ENCODE data around the gene OR6A2. TPM values are rescaled to one million over a fixed set of nuclear protein-coding genes. Genes with fewer than 3 reads are reported as not detected.

OR6A2 gene
- total and polyA plus RNA-seq, 10 of the 15 experiments (the other 5 are each of a cell fraction or from before 2014, with no cell fraction given): 0.04 to 0.17 TPM; not detected in 8

- BruUV-seq (replicated peaks): no TSS peak
- ChIA-PET CTCF (no interaction called here), POLR2A (no interaction called here)
Measured at GRCh38 chr11:6794639-6795038, 4.8 kb downstream of the OR6A2 start.

DNA sequence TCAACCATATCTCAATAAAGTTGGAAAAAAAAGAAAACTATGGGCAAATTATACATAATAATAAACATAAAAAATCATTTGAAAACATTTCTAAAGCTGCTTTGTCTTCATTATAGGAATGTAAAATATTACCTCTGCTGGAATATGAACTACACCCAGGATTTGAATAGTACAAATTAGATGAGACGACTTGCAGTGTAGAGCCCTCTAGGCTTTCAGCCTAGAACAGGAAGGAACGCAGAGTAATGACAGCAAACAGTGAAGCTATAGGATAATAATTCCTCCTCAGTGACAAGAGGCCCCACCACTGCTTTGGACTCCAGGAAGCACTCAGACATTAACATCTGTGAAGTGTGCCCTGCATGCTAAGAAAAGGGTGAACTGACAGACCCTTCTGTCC is 8.9 kb downstream of the OR6A2 start:
- H3K27ac ChIP-seq (ENCODE audit: control insufficient read depth, insufficient read depth): no peak overlapping the region
- no peaks in the 10 kb centered on the region for H3K4me1 ChIP-seq (ENCODE audit: control insufficient read depth, insufficient read depth, low read length)
- BruUV-seq (replicated peaks): no TSS peak
- H2AFZ ChIP-seq (ENCODE audit: control insufficient read depth, low read depth, low read length): no peak overlapping the region
- ATAC-seq (no peak), FAIRE-seq (no peak), DNase-seq (ENCODE audit: low read depth, low spot score) (no peak)
- TF ChIP-seq RB1 (IDR thresholded peaks at IDR 0.05; ENCODE audit: borderline replicate concordance): no peak
- TF ChIP-seq SIX5 (IDR thresholded peaks at IDR 0.05; ENCODE audit: low read depth, low read length, severe bottlenecking): no peak
- TF ChIP-seq, protein P1, sequence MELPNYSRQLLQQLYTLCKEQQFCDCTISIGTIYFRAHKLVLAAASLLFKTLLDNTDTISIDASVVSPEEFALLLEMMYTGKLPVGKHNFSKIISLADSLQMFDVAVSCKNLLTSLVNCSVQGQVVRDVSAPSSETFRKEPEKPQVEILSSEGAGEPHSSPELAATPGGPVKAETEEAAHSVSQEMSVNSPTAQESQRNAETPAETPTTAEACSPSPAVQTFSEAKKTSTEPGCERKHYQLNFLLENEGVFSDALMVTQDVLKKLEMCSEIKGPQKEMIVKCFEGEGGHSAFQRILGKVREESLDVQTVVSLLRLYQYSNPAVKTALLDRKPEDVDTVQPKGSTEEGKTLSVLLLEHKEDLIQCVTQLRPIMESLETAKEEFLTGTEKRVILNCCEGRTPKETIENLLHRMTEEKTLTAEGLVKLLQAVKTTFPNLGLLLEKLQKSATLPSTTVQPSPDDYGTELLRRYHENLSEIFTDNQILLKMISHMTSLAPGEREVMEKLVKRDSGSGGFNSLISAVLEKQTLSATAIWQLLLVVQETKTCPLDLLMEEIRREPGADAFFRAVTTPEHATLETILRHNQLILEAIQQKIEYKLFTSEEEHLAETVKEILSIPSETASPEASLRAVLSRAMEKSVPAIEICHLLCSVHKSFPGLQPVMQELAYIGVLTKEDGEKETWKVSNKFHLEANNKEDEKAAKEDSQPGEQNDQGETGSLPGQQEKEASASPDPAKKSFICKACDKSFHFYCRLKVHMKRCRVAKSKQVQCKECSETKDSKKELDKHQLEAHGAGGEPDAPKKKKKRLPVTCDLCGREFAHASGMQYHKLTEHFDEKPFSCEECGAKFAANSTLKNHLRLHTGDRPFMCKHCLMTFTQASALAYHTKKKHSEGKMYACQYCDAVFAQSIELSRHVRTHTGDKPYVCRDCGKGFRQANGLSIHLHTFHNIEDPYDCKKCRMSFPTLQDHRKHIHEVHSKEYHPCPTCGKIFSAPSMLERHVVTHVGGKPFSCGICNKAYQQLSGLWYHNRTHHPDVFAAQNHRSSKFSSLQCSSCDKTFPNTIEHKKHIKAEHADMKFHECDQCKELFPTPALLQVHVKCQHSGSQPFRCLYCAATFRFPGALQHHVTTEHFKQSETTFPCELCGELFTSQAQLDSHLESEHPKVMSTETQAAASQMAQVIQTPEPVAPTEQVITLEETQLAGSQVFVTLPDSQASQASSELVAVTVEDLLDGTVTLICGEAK (IDR thresholded peaks at IDR 0.05; ENCODE audit: borderline replicate concordance): no peak
- no peak for TF ChIP-seq BMI1 (IDR thresholded peaks at IDR 0.05; ENCODE audit: borderline replicate concordance)
- POLR2A ChIA-PET: no interaction called here
- H3K79me2 ChIP-seq (ENCODE audit: control insufficient read depth, insufficient read depth, low read length): no peaks in the 10 kb centered on the region
- WGBS (ENCODE audit: insufficient coverage, insufficient replicate concordance, low lambda C conversion rate, missing lambda C conversion rate): 61% methylated on average over 2 of the region's 2 CpGs
- no peak overlapping the region for H3K4me3 ChIP-seq
- no peaks in the 10 kb centered on the region for H3K9me3 ChIP-seq (replicated peaks; ENCODE audit: control insufficient read depth, insufficient read depth, low read length)
- no peak overlapping the region for H3K9ac ChIP-seq (ENCODE audit: control insufficient read depth, insufficient read depth, low read length)
- H3K4me2 ChIP-seq (ENCODE audit: control insufficient read depth, insufficient read depth): no peak overlapping the region
- SMC1A ChIA-PET (ENCODE audit: uncharacterized antibody, unreplicated experiment): no interaction called here
- RAD21 ChIA-PET (ENCODE audit: unreplicated experiment): no interaction called here
- no peaks in the 10 kb centered on the region for H4K20me1 ChIP-seq (ENCODE audit: control insufficient read depth, insufficient read depth)
- in situ Hi-C loops (cut with MboI) (no loop called here), intact Hi-C loops (cut with micrococcal nuclease; ENCODE audit: unreplicated experiment) (no loop called here)
- CTCF ChIA-PET: interaction anchor here (1.2 to 2.4 kb wide), 2 partner anchors 22 to 69 kb away, joined by 3 to 10 read pairs; no protein-coding TSS in a partner anchor
- no peaks in the 10 kb centered on the region for H3K36me3 ChIP-seq (ENCODE audit: control insufficient read depth in 2 of 2, insufficient read depth in 2 of 2, low read length in 1 of 2)
- no peaks in the 10 kb centered on the region for H3K27me3 ChIP-seq (replicated peaks in 1 of 2; ENCODE audit: control insufficient read depth in 2 of 2, insufficient read depth in 2 of 2, low read length in 1 of 2)

More at GRCh38 chr11:6794639-6795038, 4.8 kb downstream of the OR6A2 start:
- H3K9ac ChIP-seq (ENCODE audit: control insufficient read depth, insufficient read depth, low read length): no peak overlapping the region
- intact Hi-C loops (cut with micrococcal nuclease; ENCODE audit: unreplicated experiment): no loop called here
- TF ChIP-seq IKZF1 (conservative IDR thresholded peaks at IDR 0.05) (no peak), YY1 (IDR thresholded peaks at IDR 0.05; ENCODE audit: low read depth, low read length) (no peak)
- H4K20me1 ChIP-seq (ENCODE audit: control insufficient read depth, insufficient read depth): no peaks in the 10 kb centered on the region
- ChIA-PET SMC1A (ENCODE audit: uncharacterized antibody, unreplicated experiment) (no interaction called here), RAD21 (ENCODE audit: unreplicated experiment) (no interaction called here)
- FAIRE-seq: no peak
- H3K27me3 ChIP-seq (replicated peaks in 1 of 2; ENCODE audit: control insufficient read depth in 2 of 2, insufficient read depth in 2 of 2, low read length in 1 of 2): no peaks in the 10 kb centered on the region
- H3K4me3 ChIP-seq: no peak overlapping the region
- H3K27ac ChIP-seq (ENCODE audit: control insufficient read depth, insufficient read depth): no peak overlapping the region
- in situ Hi-C loops (cut with MboI): no loop called here
- no peak overlapping the region for H3K4me2 ChIP-seq (ENCODE audit: control insufficient read depth, insufficient read depth)
- 31% methylated on average over 4 of the region's 4 CpGs for WGBS (ENCODE audit: insufficient coverage, insufficient replicate concordance, low lambda C conversion rate, missing lambda C conversion rate)
- H3K9me3 ChIP-seq (replicated peaks; ENCODE audit: control insufficient read depth, insufficient read depth, low read length): no peaks in the 10 kb centered on the region
- H2AFZ ChIP-seq (ENCODE audit: control insufficient read depth, low read depth, low read length): no peak overlapping the region
- no peaks in the 10 kb centered on the region for H3K79me2 ChIP-seq (ENCODE audit: control insufficient read depth, insufficient read depth, low read length)
- H3K36me3 ChIP-seq (ENCODE audit: control insufficient read depth in 2 of 2, insufficient read depth in 2 of 2, low read length in 1 of 2): no peaks in the 10 kb centered on the region
- ATAC-seq: no peak
- no peaks in the 10 kb centered on the region for H3K4me1 ChIP-seq (ENCODE audit: control insufficient read depth, insufficient read depth, low read length)
- no peak for DNase-seq (ENCODE audit: low read depth, low spot score)
